Thyroid gland (tissue), 4 donors: ENCODE results near the gene FXYD6. TPM values are rescaled to one million over a fixed set of nuclear protein-coding genes. Genes with fewer than 3 reads are reported as not detected.

Experiments
- DNase-seq, 2 donors: peaks; one replicate each; pipeline ENCODE4 v3.0.0-alpha.2; 2019
- H3K27ac ChIP-seq, 3 donors: fragments of 200-600 bp; sonication (generic); 1 replicate in 2 of 3; 2 replicates in 1 of 3; pipeline ENCODE4 v1.5.1; 2016 to 2019; ENCODE audit warnings: mild to moderate bottlenecking in 1 of 3, moderate library complexity in 1 of 3
- H3K27me3 ChIP-seq: fragments of 200-600 bp; sonication (generic); one replicate; pipeline ENCODE4 v1.5.1; 2019
- H3K36me3 ChIP-seq, 2 donors: fragments of 200-600 bp; sonication (generic); one replicate each; pipeline ENCODE4 v1.5.1; 2016 to 2019
- H3K4me1 ChIP-seq, 2 donors: fragments of 200-600 bp; sonication (generic); one replicate each; pipeline ENCODE4 v1.5.1; 2017 to 2019
- H3K4me3 ChIP-seq, 3 donors: fragments of 200-600 bp; sonication (generic); replicated peaks in 1 of 3; 1 replicate in 2 of 3; 2 replicates in 1 of 3; pipeline ENCODE4 v1.5.1; 2016; ENCODE audit warnings: mild to moderate bottlenecking in 1 of 3
- H3K9me3 ChIP-seq: fragments of 200-600 bp; sonication (generic); one replicate; pipeline ENCODE4 v1.5.1; 2017
- CTCF ChIP-seq, 6 experiments: fragments of 200-600 bp in 3 of 6; fragments of 450-650 bp in 3 of 6; sonication (generic) in 3 of 6; IDR thresholded peaks; one replicate each; pipeline ENCODE4 v1.5.1; 2016 to 2019; ENCODE audit warnings: antibody characterized with exemption in 6 of 6, mild to moderate bottlenecking in 2 of 6, inconsistent platforms in 1 of 6, moderate library complexity in 1 of 6
- POLR2A ChIP-seq, 2 donors: fragments of 450-650 bp; IDR thresholded peaks; one replicate each; pipeline ENCODE4 v1.6.1; 2017; ENCODE audit warnings: antibody characterized with exemption in 2 of 2, mild to moderate bottlenecking in 2 of 2, moderate library complexity in 1 of 2
- WGBS, 2 donors: methylation state at CpG; one replicate each; pipeline ENCODE4 v1.1.5; 2017; 5-methylcytosine and 5-hydroxymethylcytosine counted together
- intact Hi-C: fragments of 100-400 bp; cut with DNase I; formaldehyde crosslinking; loops from one replicate; pipeline ENCODE4 v1.15.1; 2023
- total RNA-seq, 4 donors: library from RNA; depleted of rRNA; stranded (reverse); fragments of >200 nt; gene quantifications; one replicate each; pipeline ENCODE4 v1.2.3, GENCODE V29; 2016

The FXYD6 gene
- total RNA-seq, 4 donors from 2014 or later, result 34.2 to 143 (median 88.6) TPM

GRCh38 chr11:117823294-117823945 lies 53.0 kb downstream of the FXYD6 start:
- no peaks in the 10 kb centered on the region for H3K27me3 ChIP-seq
- 61 to 63% methylated on average over 17 to 18 of the region's 18 CpGs for WGBS, 2 donors
- no peaks in the 10 kb centered on the region for H3K9me3 ChIP-seq
- intact Hi-C loops, result no loop called here
- no peaks in the 10 kb centered on the region for H3K36me3 ChIP-seq
- H3K4me3 ChIP-seq, result no peak overlapping the region
- peaks cover 7 to 39% of the 10 kb centered on the region in 2 donors for H3K4me1 ChIP-seq
- DNase-seq, result no peak
- TF ChIP-seq CTCF (IDR thresholded peaks at IDR 0.05), result no peak
- no peak for TF ChIP-seq POLR2A (IDR thresholded peaks at IDR 0.05)
- peak overlapping the region; percentile 44 to 79 (median 57) for H3K27ac ChIP-seq

GRCh38 chr11:117822074-117823033 lies 54.1 kb downstream of the FXYD6 start:
- H3K36me3 ChIP-seq, result no peaks in the 10 kb centered on the region
- H3K4me3 ChIP-seq, result no peak overlapping the region
- H3K9me3 ChIP-seq, result no peaks in the 10 kb centered on the region
- peak; percentile 38 to 51 for DNase-seq
- 70 to 80% methylated on average over 20 to 31 of the region's 33 CpGs for WGBS, 2 donors
- no peak for TF ChIP-seq POLR2A (IDR thresholded peaks at IDR 0.05)
- TF ChIP-seq CTCF (IDR thresholded peaks at IDR 0.05), result peak; percentile 19 to 63 (median 31)
- peaks cover 13 to 48% of the 10 kb centered on the region in 2 donors for H3K4me1 ChIP-seq
- H3K27ac ChIP-seq, result no peak overlapping the region
- H3K27me3 ChIP-seq, result no peaks in the 10 kb centered on the region
- intact Hi-C loops, result no loop called here

GRCh38 chr11:117821431-117821830 lies 55.0 kb downstream of the FXYD6 start:
- Histone ChIP-seq H3K27ac (no peak overlapping the region), H3K4me1 (peaks cover 16 to 57% of the 10 kb centered on the region in 2 donors), H3K9me3 (no peaks in the 10 kb centered on the region), H3K4me3 (no peak overlapping the region), H3K36me3 (no peaks in the 10 kb centered on the region), H3K27me3 (no peaks in the 10 kb centered on the region)
- intact Hi-C loops, result no loop called here
- no peak for TF ChIP-seq CTCF (IDR thresholded peaks at IDR 0.05)
- TF ChIP-seq POLR2A (IDR thresholded peaks at IDR 0.05), result no peak
- DNase-seq, result no peak
- WGBS, 2 donors, result 88 to 94% methylated on average over 3 to 12 of the region's 12 CpGs

GRCh38 chr11:117820516-117820915 lies 55.9 kb downstream of the FXYD6 start:
- 91 to 95% methylated on average over 10 of the region's 10 CpGs for WGBS, 2 donors
- Histone ChIP-seq H3K27ac (peak overlapping the region in 1 of 3 donors; percentile 89), H3K4me3 (no peak overlapping the region), H3K9me3 (no peaks in the 10 kb centered on the region), H3K36me3 (no peaks in the 10 kb centered on the region), H3K4me1 (peaks cover 21 to 67% of the 10 kb centered on the region in 2 donors), H3K27me3 (no peaks in the 10 kb centered on the region)
- intact Hi-C loops, result no loop called here
- TF ChIP-seq POLR2A (IDR thresholded peaks at IDR 0.05), result no peak
- TF ChIP-seq CTCF (IDR thresholded peaks at IDR 0.05), result no peak
- no peak for DNase-seq
